Amygdala (tissue), 56 donors: Measurements from ENCODE around the gene TMEM131L.
"Not testable (repeated sequence)": the region's sequence is repeated elsewhere in the genome, so short reads cannot be mapped to it uniquely, and the experiment has no call there.

Experiments used
- DNase-seq, 56 donors: peaks; one replicate each; lab custom pipeline; 2025; lab: John Stamatoyannopoulos, UW

Gene TMEM131L

DNA sequence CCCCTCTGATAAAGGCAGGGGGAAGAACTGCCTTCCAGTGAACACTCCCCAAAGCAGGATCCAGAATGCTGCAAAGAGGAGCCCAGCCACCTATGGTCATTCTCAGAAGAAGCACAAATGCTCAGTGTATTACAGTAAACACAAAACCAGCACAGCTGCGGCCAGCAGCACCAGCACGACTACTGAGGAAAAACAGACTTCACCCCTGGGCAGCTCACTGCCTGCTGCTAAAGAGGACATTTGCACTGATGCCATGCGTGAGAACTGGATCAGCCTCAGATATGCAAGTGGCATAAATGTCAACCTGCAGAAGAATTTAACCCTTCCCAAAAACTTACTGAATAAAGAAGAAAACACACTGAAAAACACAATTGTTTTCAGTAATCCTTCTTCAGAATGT, 137.7 kb downstream of the TMEM131L start:
- no peak for DNase-seq

DNA sequence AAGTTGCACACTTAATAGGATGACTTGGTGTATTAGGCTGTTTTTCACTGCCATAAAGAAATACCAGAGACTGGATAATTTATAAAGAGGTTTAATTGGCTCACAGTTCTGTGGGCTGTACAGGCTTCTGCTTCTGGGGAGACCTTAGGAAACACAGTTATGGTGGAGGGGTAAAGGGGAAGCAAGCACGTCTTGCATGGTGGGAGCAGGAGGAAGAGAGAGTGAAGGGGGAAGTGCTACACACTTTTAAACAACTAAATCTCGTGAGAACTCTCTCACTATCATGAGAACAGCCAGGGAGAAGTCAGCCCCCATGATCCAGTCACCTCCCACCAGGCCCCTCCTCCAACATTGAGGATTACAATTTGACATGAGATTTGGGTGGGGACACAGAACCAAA, 142.9 kb downstream of the TMEM131L start:
- DNase-seq: not testable (repeated sequence)

DNA sequence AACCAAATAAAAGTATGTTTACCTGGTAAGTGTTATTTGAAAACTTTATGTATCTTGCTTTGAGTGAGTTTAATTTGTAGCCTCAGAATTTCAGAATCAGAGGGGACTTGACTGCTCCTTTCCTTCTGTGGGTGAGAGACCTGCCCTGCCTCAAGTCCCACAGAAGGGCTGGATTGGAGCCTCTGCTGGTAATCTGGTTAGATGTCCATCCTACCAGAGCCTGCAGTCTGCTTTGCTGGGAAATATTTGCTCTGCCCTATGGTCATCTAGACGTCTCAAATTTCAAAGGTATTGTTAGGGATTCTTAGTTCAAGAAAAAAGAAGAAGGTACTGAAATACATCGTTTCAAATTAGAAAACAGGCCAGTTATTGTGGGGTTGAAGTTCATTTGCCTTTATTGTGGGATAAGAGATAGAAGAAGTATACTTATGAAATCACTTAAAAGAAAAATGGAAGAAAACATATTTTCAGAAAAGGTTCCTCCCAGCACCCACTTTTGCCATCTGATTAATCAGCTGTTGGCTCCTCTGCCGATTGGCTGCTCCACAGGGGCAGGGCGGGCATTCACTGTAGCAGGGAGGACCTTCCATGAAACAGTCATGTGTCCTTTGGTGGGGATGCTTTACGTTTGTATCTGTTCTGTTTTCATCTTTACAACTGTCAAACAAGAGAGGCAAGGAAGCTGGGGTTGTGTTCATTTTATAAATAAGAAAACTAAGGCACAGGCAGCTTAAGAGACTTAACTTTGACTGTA, 144.6 kb downstream of the TMEM131L start:
- DNase-seq: no peak

DNA sequence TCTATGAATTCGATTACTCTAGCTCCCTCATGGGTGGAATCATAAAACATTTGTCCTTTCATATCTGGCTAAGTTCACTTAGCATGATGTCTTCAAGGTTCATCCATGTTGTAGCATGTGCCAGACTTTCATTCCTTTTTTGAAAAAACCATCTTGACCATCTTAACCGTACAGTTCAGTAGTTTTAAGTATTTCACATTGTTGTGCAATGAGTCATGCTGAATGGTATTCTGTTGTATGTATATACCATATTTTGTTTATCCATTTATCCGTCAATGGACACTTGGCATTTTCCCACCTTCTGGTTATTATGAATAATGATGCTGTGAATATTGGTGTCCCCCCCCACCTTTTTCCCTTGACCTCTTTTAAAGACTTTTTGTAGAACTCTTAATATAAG, 145.5 kb downstream of the TMEM131L start:
- DNase-seq: no peak

DNA sequence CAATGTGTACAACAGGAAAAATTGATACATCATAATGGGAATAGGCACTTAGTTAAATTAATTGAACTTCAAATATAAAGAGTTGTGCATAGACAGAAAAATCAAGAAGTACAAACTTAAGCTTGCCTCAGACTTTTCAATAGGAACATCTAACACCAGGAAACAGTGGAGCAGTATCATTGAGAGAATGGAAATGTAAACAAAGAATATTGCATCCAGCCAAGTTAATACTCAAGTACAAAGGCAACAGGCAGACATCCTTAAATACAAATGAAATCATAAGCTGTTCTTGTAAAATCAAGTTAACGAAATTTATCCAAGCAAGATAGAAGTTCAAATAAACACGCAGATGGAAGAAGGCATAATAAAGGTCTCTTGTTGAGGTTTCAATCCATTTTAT, 146.7 kb downstream of the TMEM131L start:
- DNase-seq: no peak

DNA sequence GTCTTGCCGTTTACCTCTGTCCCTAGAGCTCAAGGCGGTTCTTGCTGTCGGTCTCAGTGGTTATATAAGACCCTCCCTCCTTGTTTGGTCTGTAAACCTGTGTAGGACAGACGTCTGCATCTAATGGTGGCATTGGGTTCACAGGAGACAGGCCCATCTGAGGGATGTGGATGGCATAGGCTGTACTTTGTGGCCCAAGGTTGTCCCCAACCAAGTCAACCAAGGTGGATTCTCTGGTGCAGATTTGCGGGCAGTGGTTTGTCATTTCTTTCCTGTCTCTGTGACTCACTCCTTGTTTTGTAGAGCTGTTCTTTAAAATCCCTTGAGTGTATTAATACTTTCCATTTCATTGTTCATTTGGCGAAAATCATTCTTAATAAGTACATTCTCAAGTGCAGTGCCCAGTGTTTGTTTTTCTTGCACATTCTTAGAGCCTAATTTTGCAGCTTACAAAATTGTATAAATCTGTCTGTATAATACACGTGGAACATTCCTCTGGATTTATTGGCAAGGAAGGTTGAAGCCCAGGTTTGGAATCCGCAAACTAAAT, 149.9 kb downstream of the TMEM131L start:
- no peak for DNase-seq

DNA sequence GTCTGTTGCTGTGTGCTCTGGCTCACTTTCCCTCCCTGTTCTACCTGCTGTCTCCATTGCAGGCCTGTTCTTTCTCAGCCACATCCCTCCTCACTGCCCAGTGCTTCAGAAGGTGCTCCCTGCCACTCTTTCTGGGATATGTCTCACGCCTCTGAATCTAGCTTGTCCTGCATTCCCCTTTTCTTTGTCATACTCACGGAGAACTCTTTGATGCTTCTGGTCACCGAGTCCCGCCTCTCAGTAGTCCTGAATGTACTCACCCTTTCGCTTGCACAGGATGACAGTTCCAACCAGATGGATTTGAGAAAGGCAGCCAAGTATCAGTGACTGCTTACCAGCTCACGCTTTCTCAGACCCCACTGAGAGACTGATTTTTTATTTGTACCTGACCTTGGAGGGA, 152.7 kb downstream of the TMEM131L start:
- no peak for DNase-seq

DNA sequence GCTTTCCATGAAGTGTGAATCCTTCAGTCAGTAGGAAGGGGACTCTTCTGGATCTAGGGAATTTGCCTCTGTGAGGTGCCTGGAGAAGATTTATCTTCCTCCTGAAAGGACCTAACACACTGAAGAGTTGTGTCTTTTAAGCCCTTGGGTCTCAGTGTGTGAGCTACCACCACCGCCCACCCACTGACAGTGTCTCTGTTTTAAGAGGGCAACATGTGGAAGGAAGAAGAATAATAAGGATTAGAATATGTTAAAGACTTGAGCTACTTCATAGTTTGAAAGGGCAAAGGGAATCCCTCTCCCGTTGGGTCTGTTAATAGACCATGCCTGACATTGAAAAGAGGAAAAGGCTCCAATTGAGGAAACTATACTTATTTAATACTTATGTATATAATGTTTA, 153.7 kb downstream of the TMEM131L start:
- no peak for DNase-seq

DNA sequence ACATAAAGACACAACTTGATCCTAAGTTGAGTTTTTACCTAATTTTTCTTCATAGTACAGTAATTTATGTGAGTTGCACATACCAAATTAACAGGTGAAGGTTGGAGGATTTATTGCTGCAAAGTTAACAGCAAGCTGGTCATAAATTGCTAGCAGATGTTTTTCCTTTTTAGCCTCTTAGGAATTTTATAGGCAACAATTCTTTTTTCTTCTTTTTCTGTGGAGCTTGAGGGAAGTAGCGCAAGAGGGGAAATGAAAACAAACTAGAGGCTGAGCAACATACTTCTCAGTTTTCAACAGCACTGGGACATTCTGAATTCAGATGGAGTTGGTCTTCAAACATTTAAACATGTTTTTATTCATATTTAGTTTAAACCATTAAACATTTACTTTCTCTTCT, 154.2 kb downstream of the TMEM131L start:
- no peak for DNase-seq

DNA sequence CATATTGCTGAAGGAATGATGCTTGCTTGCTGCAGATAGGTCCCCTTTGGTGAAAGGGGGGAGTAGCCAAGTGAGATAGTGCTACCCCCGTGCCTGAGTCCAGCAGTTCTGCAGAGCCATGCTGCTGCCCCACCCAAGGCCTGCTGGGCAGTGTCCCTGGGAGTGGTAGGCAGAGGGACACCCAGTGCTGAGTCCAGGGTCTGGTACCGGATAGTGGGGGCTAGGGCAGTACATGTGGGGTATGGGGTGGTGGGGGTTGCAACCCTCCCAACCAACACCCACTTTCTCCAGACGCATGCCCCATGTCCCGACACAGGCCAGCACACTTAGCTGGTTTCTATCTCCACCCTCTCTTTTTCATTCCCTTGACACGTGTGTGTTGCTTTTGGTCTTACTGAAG, 155.9 kb downstream of the TMEM131L start:
- no peak for DNase-seq

DNA sequence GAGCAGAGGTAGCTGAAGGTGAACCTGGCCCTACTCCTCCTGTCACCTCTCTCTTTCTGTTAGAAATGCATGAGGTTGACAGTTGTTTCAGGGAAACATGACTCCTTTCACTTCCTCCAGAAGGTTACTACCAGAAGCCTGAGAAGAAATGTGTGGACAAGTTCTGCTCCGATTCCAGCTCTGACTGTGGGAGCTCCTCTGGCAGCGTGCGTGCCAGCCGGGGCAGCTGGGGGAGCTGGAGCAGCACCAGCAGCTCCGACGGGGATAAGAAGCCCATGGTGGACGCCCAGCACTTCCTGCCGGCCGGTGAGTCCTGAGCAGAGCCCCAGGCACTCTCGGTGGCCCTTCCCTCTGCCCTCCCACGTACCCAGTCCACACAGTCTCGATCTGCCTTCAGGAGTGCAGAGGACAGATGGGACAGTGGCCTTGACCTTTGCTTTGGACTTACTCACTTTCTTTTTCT, 156.6 kb downstream of the TMEM131L start:
- DNase-seq: no peak

DNA sequence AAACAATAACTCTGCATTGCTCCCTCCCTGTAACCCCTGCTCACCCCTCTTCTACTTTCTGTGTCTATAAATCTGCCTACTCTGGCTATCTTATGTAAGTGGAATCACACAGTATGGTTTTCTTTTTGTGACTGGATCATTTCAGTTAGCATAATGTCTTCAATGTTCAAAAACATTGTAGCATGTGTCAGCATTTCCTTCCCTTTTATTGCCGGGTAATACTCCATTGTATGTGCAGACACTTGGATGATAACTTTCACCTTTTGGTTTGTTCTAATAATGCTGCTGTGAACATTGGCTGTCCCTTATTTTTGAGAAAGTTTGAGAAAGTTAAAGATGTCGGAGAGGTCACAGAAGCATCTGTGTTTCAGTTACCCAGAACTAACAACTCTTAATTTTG, 157.3 kb downstream of the TMEM131L start:
- no peak for DNase-seq

DNA sequence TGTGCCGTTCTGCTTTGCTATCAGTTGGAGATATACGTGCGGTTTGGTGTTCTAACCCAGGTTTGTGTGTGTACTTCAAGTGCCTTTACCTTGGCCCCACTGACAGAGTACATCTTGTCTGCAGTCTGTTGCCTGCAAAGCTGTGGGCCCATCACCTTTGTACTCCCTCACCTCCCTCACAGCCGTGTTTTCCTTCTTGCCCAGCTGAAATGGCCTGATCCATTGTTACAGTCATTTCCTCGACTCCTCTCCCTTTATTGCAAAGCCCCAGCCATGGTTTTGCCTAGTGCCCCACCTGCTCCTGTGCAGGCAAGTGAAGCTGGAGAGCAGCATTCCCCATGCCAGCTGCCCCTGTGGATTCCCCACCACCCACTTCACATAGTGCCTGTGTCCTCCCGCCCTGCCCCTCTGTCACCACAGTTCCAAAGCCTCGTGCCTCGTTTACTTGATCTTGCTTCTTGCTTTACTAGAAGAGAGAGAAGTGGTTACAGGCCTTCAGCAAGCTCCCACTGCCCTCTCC, 162.7 kb downstream of the TMEM131L start:
- DNase-seq: no peak

DNA sequence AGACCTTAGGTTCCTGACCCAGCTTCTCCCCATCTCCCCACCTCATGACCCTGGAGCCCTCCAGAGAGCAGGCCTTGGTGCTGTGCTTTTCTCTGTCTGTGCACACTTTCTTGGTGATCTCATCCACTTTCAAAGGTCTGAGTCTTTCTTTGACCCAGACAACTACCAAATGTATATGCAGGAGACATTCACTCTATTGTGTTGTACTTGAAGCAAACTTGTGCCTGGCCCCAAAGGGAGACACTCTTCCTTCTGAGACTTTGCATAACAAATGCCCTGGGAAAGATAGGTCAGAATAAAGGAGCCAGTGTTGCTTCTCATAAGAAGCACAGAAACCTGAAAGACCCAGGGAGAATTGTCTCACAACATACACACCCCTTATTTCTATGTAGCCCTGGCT, 163.6 kb downstream of the TMEM131L start:
- DNase-seq: no peak

DNA sequence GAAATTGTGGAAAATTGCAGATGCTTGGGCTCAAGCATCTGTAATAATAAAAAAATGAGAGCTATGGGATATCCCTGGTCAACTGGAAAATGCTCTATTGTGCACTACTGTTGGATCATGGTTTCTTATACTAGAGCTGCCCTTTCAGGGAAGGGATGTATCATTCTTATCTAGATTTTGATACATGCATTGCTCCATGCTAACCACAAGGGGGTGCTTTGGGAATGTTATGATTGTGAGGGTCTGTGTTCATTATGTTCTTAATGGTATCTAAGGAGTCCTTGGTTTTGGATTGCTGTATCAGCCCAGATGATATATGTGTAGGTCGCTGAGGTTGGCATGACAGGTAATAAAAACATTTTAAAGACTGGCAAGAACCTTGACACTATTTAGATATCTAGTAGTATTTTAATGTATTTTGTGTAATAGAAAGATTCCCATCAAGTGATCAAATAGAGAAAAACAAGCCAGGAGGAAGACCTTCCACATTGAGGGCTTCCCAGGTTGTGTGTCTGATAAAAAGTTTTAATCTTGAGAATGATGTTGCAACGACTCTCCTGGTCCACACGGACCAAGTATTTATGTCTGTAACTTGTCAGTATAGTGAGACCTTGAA, 168.7 kb downstream of the TMEM131L start:
- no peak for DNase-seq

DNA sequence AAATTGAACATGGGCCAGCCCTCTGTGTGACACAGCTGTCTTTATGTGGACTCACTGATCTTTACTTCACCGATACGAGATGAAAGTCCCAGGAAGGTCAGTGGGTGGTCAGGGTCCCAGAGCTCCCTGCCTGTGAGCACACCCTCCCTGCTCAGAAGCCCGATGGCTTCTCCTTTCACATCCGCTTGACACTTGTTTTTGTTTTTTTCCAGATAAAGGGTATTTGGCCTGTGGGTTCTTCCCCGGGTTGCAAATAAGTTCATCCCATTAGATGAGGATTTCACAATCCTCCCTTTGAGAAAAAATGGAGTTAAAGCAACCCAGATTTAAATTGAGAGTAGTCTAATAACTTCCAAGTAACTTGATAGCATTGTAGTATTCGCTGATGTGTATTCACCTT, 169.7 kb downstream of the TMEM131L start:
- no peak for DNase-seq

DNA sequence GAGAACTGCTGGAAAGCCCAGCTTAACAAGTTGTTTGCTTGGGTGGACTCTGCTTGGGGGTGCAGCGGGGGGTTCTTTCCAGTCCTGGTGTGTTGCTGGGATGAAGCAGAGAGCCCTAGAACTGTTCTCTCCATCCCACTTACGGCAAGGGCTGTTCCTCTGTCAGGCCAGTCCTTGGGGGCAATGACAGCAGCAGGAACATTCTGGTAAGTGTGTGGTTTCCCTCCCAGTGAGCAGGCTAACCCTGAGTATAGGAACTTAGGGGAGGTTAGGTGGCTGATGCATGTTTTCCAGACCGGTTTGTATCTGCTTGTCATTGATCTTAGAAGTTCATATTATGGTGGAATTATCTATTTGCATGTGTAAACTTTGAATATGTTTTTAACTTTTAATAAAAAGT, 171.0 kb downstream of the TMEM131L start:
- no peak for DNase-seq

DNA sequence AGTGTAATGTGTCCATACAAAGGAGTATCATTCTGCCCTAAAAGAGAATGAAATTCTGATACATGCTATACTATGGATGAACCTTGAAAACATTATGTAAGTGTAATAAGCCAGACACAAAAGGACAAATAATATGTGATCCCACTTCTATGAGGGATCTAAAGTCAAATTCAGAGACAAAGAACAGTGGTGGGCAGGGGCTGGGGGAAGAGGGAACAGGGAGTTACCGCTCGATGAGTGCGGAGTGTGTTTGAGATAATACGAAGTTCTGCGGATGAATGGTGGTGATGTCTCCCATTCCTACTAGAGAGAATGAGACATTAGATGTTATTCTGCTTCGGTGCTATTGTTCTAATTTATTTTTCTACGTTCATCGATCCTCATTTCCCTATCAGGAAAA, 171.9 kb downstream of the TMEM131L start:
- DNase-seq: no peak

DNA sequence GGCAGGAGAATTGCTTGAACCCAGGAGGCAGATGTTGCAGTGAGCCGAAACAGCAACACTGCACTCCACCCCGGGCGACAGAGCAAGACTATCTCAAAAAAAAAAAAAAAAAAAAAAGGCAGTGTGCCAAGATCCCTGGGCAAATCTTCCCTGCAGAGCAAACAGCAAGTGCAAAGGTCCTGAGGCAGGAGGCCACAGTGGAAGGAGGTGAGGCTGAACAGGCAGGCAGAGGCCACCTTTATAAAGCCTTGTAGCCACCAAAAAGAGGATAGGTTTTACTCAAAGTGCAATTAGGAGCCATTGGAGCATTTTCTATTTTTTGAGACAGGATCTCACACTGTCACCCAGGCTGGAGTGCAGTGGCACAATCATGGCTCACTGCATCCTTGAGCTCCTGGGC, 172.8 kb downstream of the TMEM131L start:
- no peak for DNase-seq

DNA sequence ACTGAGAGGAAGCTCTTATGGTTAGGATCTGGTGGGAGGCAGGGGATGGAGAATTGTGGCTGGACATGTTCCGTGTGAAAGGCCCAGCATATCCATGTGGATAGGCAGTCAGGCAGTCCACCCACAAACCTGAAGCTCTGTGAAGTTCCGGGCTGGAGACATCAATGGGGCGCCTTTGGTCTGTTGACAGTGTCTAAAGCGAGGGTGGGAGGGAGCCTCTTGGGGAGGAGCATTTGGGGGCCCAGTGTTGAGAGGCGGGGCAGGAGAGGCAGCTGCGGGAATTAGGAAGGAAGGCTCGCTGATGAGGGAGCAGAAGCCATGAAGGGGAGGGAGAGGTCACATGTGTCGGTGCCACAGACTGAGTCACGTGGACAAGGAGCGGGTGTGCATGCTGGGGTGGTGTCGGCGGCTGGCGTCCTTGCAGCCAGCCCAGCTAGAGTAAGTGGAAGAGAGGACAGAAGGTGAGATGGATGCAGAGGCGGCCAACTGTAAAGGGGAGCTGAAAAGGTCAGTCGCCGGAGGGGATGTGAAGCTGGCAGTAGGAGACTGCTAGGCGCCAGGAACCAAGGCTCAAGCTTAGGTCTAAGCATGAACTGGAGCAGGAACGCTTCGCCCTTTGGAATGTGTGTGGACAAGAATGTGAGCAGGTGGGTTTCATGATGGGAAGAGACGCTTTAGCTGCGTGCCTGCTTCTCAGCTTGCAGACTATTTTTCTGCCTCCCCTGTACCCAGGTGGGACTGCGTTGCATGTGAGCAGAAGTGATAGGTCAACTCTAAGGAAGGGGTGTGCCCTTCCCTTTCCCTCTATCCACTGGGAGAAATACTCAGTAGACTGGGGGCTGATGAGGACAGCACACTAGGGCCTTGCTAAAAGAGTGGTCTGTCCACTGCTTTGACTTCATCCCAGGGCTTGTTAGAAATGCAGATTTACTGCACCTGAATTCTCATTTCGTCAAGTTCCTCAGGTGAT, 174.0 kb downstream of the TMEM131L start:
- DNase-seq: no peak

DNA sequence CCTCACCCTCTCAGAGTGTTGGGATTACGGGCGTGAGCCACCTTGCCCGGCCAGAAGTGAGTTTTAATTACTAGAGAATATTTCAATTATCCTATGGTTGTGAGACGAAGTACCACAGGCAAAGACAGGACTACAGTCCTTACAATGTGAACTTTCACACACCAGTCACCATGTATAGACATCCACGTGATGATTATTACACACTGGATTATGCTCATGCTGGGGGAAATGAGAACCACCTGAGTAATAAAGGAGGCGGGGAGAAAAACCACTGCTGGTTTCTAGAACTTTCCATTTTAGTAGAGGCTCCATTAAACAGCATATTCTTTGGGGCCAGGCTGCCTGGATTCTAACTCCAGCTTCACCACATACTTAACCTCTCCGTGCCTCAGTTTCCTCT, 175.4 kb downstream of the TMEM131L start:
- DNase-seq: no peak
